ENCODE measurements around the gene FILIP1L.
"Not testable (repeated sequence)": the region's sequence is repeated elsewhere in the genome, so short reads cannot be mapped to it uniquely, and the experiment has no call there.

The FILIP1L gene

GRCh38 chr3:100099621-100100020 lies 14.7 kb downstream of the FILIP1L start:
- Histone ChIP-seq H3K27me3 (replicated peaks; ENCODE audit: control insufficient read depth, insufficient read depth, low read length) (no peaks in the 10 kb centered on the region), H3K4me3 (replicated peaks; ENCODE audit: low read depth, low read length) (no peak overlapping the region), H3K36me3 (ENCODE audit: control insufficient read depth, insufficient read depth, low read length) (no peaks in the 10 kb centered on the region)
- TF ChIP-seq CTCF (IDR thresholded peaks at IDR 0.05; ENCODE audit: insufficient read depth, low read length, poor library complexity, severe bottlenecking): no peak
- no peak for DNase-seq (ENCODE audit: extremely low read depth, insufficient read length)

- TF ChIP-seq CTCF (IDR thresholded peaks at IDR 0.05; ENCODE audit: insufficient read depth, low read length, poor library complexity, severe bottlenecking): no peak
- no peak for DNase-seq (ENCODE audit: extremely low read depth, insufficient read length)
- Histone ChIP-seq H3K27me3 (replicated peaks; ENCODE audit: control insufficient read depth, insufficient read depth, low read length) (no peaks in the 10 kb centered on the region), H3K36me3 (ENCODE audit: control insufficient read depth, insufficient read depth, low read length) (no peaks in the 10 kb centered on the region), H3K4me3 (replicated peaks; ENCODE audit: low read depth, low read length) (no peak overlapping the region)
These were observed 15.6 kb downstream of the FILIP1L start for GRCh38 chr3:100098784-100099070.

GRCh38 chr3:100097919-100098783 lies 16.1 kb downstream of the FILIP1L start:
- Histone ChIP-seq H3K4me3 (replicated peaks; ENCODE audit: low read depth, low read length) (no peak overlapping the region), H3K36me3 (ENCODE audit: control insufficient read depth, insufficient read depth, low read length) (no peaks in the 10 kb centered on the region), H3K27me3 (replicated peaks; ENCODE audit: control insufficient read depth, insufficient read depth, low read length) (no peaks in the 10 kb centered on the region)
- no peak for TF ChIP-seq CTCF (IDR thresholded peaks at IDR 0.05; ENCODE audit: insufficient read depth, low read length, poor library complexity, severe bottlenecking)
- no peak for DNase-seq (ENCODE audit: extremely low read depth, insufficient read length)

- no peak for DNase-seq (ENCODE audit: extremely low read depth, insufficient read length)
- no peaks in the 10 kb centered on the region for H3K36me3 ChIP-seq (ENCODE audit: control insufficient read depth, insufficient read depth, low read length)
- no peaks in the 10 kb centered on the region for H3K27me3 ChIP-seq (replicated peaks; ENCODE audit: control insufficient read depth, insufficient read depth, low read length)
- no peak for TF ChIP-seq CTCF (IDR thresholded peaks at IDR 0.05; ENCODE audit: insufficient read depth, low read length, poor library complexity, severe bottlenecking)
- no peak overlapping the region for H3K4me3 ChIP-seq (replicated peaks; ENCODE audit: low read depth, low read length)
These were observed 17.4 kb downstream of the FILIP1L start for GRCh38 chr3:100096866-100097265.

- H3K36me3 ChIP-seq (ENCODE audit: control insufficient read depth, insufficient read depth, low read length); H3K4me3 ChIP-seq (replicated peaks; ENCODE audit: low read depth, low read length); H3K27me3 ChIP-seq (replicated peaks; ENCODE audit: control insufficient read depth, insufficient read depth, low read length); DNase-seq (ENCODE audit: extremely low read depth, insufficient read length): not testable (repeated sequence)
These were observed 18.0 kb downstream of the FILIP1L start for GRCh38 chr3:100096286-100096685.

- no peaks in the 10 kb centered on the region for H3K36me3 ChIP-seq (ENCODE audit: control insufficient read depth, insufficient read depth, low read length)
- no peak for TF ChIP-seq CTCF (IDR thresholded peaks at IDR 0.05; ENCODE audit: insufficient read depth, low read length, poor library complexity, severe bottlenecking)
- DNase-seq (ENCODE audit: extremely low read depth, insufficient read length): no peak
- H3K4me3 ChIP-seq (replicated peaks; ENCODE audit: low read depth, low read length): no peak overlapping the region
- H3K27me3 ChIP-seq (replicated peaks; ENCODE audit: control insufficient read depth, insufficient read depth, low read length): no peaks in the 10 kb centered on the region
These were observed 20.5 kb downstream of the FILIP1L start for GRCh38 chr3:100093831-100094230.

Measured in GM06990 (cell line).